GM08714 (cell line): ENCODE results near the gene NBEA.

ENCODE experiments used
- H3K4me3 ChIP-seq: fragments of 200-500 bp; sonication (Bioruptor generic); 2 replicates; pipeline ENCODE4 v1.5.1; 2014; ENCODE audit warnings: mild to moderate bottlenecking, low read length, inconsistent platforms
- ZNF274 ChIP-seq: IDR thresholded peaks from 2 replicates; pipeline ENCODE4 v1.6.1; 2012; ENCODE audit warnings: mild to moderate bottlenecking, low read depth, low read length

NBEA gene

GRCh38 chr13:35501661-35502235 lies 559.7 kb downstream of the NBEA start:
- no peak overlapping the region for H3K4me3 ChIP-seq
- no peak for TF ChIP-seq ZNF274

- no peak for TF ChIP-seq ZNF274
- no peak overlapping the region for H3K4me3 ChIP-seq
Measured at GRCh38 chr13:35502456-35502855, 560.4 kb downstream of the NBEA start.

GRCh38 chr13:35512271-35512920 lies 570.3 kb downstream of the NBEA start:
- TF ChIP-seq ZNF274: no peak
- H3K4me3 ChIP-seq: no peak overlapping the region

- no peak for TF ChIP-seq ZNF274
- no peak overlapping the region for H3K4me3 ChIP-seq
Measured at GRCh38 chr13:35514061-35514477, 572.0 kb downstream of the NBEA start.

- no peak overlapping the region for H3K4me3 ChIP-seq
- no peak for TF ChIP-seq ZNF274
Measured at GRCh38 chr13:35514801-35515502, 572.9 kb downstream of the NBEA start.

GRCh38 chr13:35518337-35518946 lies 576.4 kb downstream of the NBEA start:
- TF ChIP-seq ZNF274: no peak
- H3K4me3 ChIP-seq: no peak overlapping the region

GRCh38 chr13:35524171-35524570 lies 582.1 kb downstream of the NBEA start:
- TF ChIP-seq ZNF274: no peak
- no peak overlapping the region for H3K4me3 ChIP-seq

- H3K4me3 ChIP-seq: no peak overlapping the region
- no peak for TF ChIP-seq ZNF274
Measured at GRCh38 chr13:35526577-35526976, 584.5 kb downstream of the NBEA start.

- no peak overlapping the region for H3K4me3 ChIP-seq
- no peak for TF ChIP-seq ZNF274
Measured at GRCh38 chr13:35527451-35527850, 585.4 kb downstream of the NBEA start.

- TF ChIP-seq ZNF274: no peak
- no peak overlapping the region for H3K4me3 ChIP-seq
Measured at GRCh38 chr13:35530147-35530546, 588.1 kb downstream of the NBEA start.

GRCh38 chr13:35530581-35530980 lies 588.5 kb downstream of the NBEA start:
- no peak for TF ChIP-seq ZNF274
- no peak overlapping the region for H3K4me3 ChIP-seq

- H3K4me3 ChIP-seq: no peak overlapping the region
- TF ChIP-seq ZNF274: no peak
Measured at GRCh38 chr13:35531526-35531925, 589.5 kb downstream of the NBEA start.

- TF ChIP-seq ZNF274: no peak
- no peak overlapping the region for H3K4me3 ChIP-seq
Measured at GRCh38 chr13:35534343-35534742, 592.3 kb downstream of the NBEA start.

GRCh38 chr13:35548790-35549189 lies 606.7 kb downstream of the NBEA start:
- no peak for TF ChIP-seq ZNF274

GRCh38 chr13:35549481-35549880 lies 607.4 kb downstream of the NBEA start:
- no peak overlapping the region for H3K4me3 ChIP-seq
- no peak for TF ChIP-seq ZNF274

More at GRCh38 chr13:35548790-35549189, 606.7 kb downstream of the NBEA start:
- H3K4me3 ChIP-seq: no peak overlapping the region
